H9 (cell line): Measurements from ENCODE around the gene WDR37. TPM values are rescaled to one million over a fixed set of nuclear protein-coding genes. Genes with fewer than 3 reads are reported as not detected.

ENCODE experiments used
- DNase-seq: peaks from one replicate; pipeline ENCODE4 v3.0.0-alpha.2; 2017
- H2AFZ ChIP-seq: one replicate; pipeline ENCODE4 v1.6.1; 2013; ENCODE audit warnings: mild to moderate bottlenecking, low read length, control low read depth, moderate library complexity
- H2AK5ac ChIP-seq: 2 replicates; pipeline ENCODE4 v1.6.1; 2013; ENCODE audit warnings: low read length, control low read depth, mixed read lengths; ENCODE audit not compliant: insufficient read length
- H2BK120ac ChIP-seq: one replicate; pipeline ENCODE4 v1.6.1; 2013; ENCODE audit warnings: low read depth, mild to moderate bottlenecking, low read length, control low read depth, inconsistent platforms; ENCODE audit not compliant: poor library complexity, severe bottlenecking
- H2BK12ac ChIP-seq: 2 replicates; pipeline ENCODE4 v1.6.1; 2013; ENCODE audit warnings: low read length, control low read depth, mixed read lengths, low read depth; ENCODE audit not compliant: insufficient read length
- H2BK15ac ChIP-seq: 2 replicates; pipeline ENCODE4 v1.6.1; 2013; ENCODE audit warnings: low read depth, low read length, control low read depth
- H2BK20ac ChIP-seq: one replicate; pipeline ENCODE4 v1.6.1; 2013; ENCODE audit warnings: low read depth, mild to moderate bottlenecking, low read length, control low read depth, inconsistent platforms; ENCODE audit not compliant: poor library complexity, severe bottlenecking
- H2BK5ac ChIP-seq: 2 replicates; pipeline ENCODE4 v1.6.1; 2013; ENCODE audit warnings: low read length, control low read depth, mixed read lengths; ENCODE audit not compliant: insufficient read length
- H3K14ac ChIP-seq: 2 replicates; pipeline ENCODE4 v1.6.1; 2013; ENCODE audit warnings: low read length, control low read depth; ENCODE audit not compliant: insufficient read depth
- H3K18ac ChIP-seq: 2 replicates; pipeline ENCODE4 v1.6.1; 2013; ENCODE audit warnings: low read depth, mild to moderate bottlenecking, mixed read lengths, low read length, control low read depth; ENCODE audit not compliant: insufficient read length
- H3K23ac ChIP-seq: 2 replicates; pipeline ENCODE4 v1.6.1; 2013; ENCODE audit warnings: low read length, control low read depth, mixed read lengths, low read depth; ENCODE audit not compliant: insufficient read length
- H3K23me2 ChIP-seq: 2 replicates; pipeline ENCODE4 v1.6.1; 2013; ENCODE audit warnings: low read depth, mild to moderate bottlenecking, mixed read lengths, low read length, control low read depth; ENCODE audit not compliant: insufficient read length, poor library complexity, severe bottlenecking
- H3K27ac ChIP-seq: 2 replicates; pipeline ENCODE4 v1.5.1; 2013; ENCODE audit warnings: low read length, control low read depth, mixed read lengths, low read depth; ENCODE audit not compliant: insufficient read length
- H3K27me3 ChIP-seq: 2 replicates; pipeline ENCODE4 v1.6.1; 2013; ENCODE audit warnings: low read length, control low read depth, inconsistent platforms; ENCODE audit not compliant: insufficient read depth
- H3K4ac ChIP-seq: 2 replicates; pipeline ENCODE4 v1.6.1; 2013; ENCODE audit warnings: low read depth, mild to moderate bottlenecking, control low read depth, inconsistent platforms, low read length, moderate library complexity
- H3K4me1 ChIP-seq: 2 replicates; pipeline ENCODE4 v1.6.1; 2013; ENCODE audit warnings: low read length, control low read depth, inconsistent platforms; ENCODE audit not compliant: insufficient read depth
- H3K4me2 ChIP-seq: 2 replicates; pipeline ENCODE4 v1.6.1; 2013; ENCODE audit warnings: low read length, control low read depth, mixed read lengths; ENCODE audit not compliant: insufficient read length, insufficient read depth
- H3K56ac ChIP-seq: 2 replicates; pipeline ENCODE4 v1.6.1; 2013; ENCODE audit warnings: low read depth, mild to moderate bottlenecking, mixed read lengths, low read length, control low read depth; ENCODE audit not compliant: insufficient read length
- H3K79me1 ChIP-seq: 2 replicates; pipeline ENCODE4 v1.6.1; 2013; ENCODE audit warnings: low read depth, mild to moderate bottlenecking, moderate library complexity, low read length, control low read depth, inconsistent platforms; ENCODE audit not compliant: insufficient read depth, poor library complexity, severe bottlenecking
- H3K79me2 ChIP-seq: 2 replicates; pipeline ENCODE4 v1.6.1; 2013; ENCODE audit warnings: low read length, control low read depth, inconsistent platforms; ENCODE audit not compliant: insufficient read depth
- H3K9ac ChIP-seq: 2 replicates; pipeline ENCODE4 v1.6.1; 2013; ENCODE audit warnings: low read length, control low read depth, mixed read lengths; ENCODE audit not compliant: insufficient read length; ENCODE audit errors: extremely low read depth
- H3K9me3 ChIP-seq: one replicate; pipeline ENCODE4 v1.6.1; 2013; ENCODE audit warnings: low read depth, low read length, inconsistent platforms; ENCODE audit not compliant: control insufficient read depth
- H3T11ph ChIP-seq: one replicate; pipeline ENCODE4 v1.6.1; 2013; ENCODE audit warnings: mild to moderate bottlenecking, low read length, control low read depth, inconsistent platforms
- H4K20me1 ChIP-seq: one replicate; pipeline ENCODE4 v1.6.1; 2013; ENCODE audit not compliant: control insufficient read depth, insufficient read length, insufficient read depth
- H4K5ac ChIP-seq: 2 replicates; pipeline ENCODE4 v1.6.1; 2013; ENCODE audit warnings: low read depth, mild to moderate bottlenecking, mixed read lengths, low read length, control low read depth; ENCODE audit not compliant: insufficient read length
- H4K8ac ChIP-seq: replicated peaks from 2 replicates; pipeline ENCODE4 v1.6.1; 2013; ENCODE audit warnings: low read length, control low read depth, mixed read lengths, low read depth; ENCODE audit not compliant: insufficient read length
- H4K91ac ChIP-seq: 2 replicates; pipeline ENCODE4 v1.6.1; 2013; ENCODE audit warnings: low read depth, mild to moderate bottlenecking, moderate library complexity, mixed read lengths, low read length, control low read depth; ENCODE audit not compliant: insufficient read length
- H3K27ac Mint-ChIP-seq, 3 experiments: 2 replicates in 2 of 3; 3 replicates in 1 of 3; pipeline ENCODE4 v1.8.0; 2020 to 2021; ENCODE audit warnings: mixed read lengths in 3 of 3, mild to moderate bottlenecking in 1 of 3, moderate library complexity in 1 of 3
- H3K27me3 Mint-ChIP-seq: 2 replicates; pipeline ENCODE4 v1.8.0; 2021; ENCODE audit warnings: low read depth, mild to moderate bottlenecking, moderate library complexity, mixed read lengths
- H3K36me3 Mint-ChIP-seq, 3 experiments: 2 replicates in 2 of 3; 3 replicates in 1 of 3; pipeline ENCODE4 v1.8.0; 2020 to 2021; ENCODE audit warnings: low read depth in 3 of 3, mixed read lengths in 3 of 3; ENCODE audit not compliant: insufficient read depth in 1 of 3
- H3K4me1 Mint-ChIP-seq, 2 experiments: 2 replicates each; pipeline ENCODE4 v1.8.0; 2020; ENCODE audit warnings: mixed read lengths in 2 of 2
- H3K4me3 Mint-ChIP-seq, 2 experiments: 2 replicates in 1 of 2; 3 replicates in 1 of 2; pipeline ENCODE4 v1.8.0; 2020 to 2021; ENCODE audit warnings: mild to moderate bottlenecking in 2 of 2, mixed read lengths in 2 of 2, moderate library complexity in 1 of 2
- H3K9me3 Mint-ChIP-seq, 2 experiments: 2 replicates in 1 of 2; 3 replicates in 1 of 2; pipeline ENCODE4 v1.8.0; 2020; ENCODE audit warnings: mild to moderate bottlenecking in 2 of 2, mixed read lengths in 2 of 2, moderate library complexity in 1 of 2
- WGBS: extraction: QIAGEN DNeasy Blood & Tissue Kit; methylation state at CpG from one replicate; pipeline ENCODE4 v1.1.7; 2013; ENCODE audit warnings: missing lambda C conversion rate, low lambda C conversion rate, mixed read lengths; ENCODE audit not compliant: insufficient read length; ENCODE audit errors: extremely low coverage; 5-methylcytosine and 5-hydroxymethylcytosine counted together
- total RNA-seq: library from RNA; stranded (reverse); gene quantifications from 2 replicates; pipeline ENCODE4 v1.2.1, GENCODE V29; 2021
- TF ChIP-seq, protein P1 (sequence below): fragments of 200-600 bp; sonication (generic); conservative IDR thresholded peaks from 3 replicates; pipeline ENCODE4 v1.8.0; 2021; ENCODE audit warnings: antibody characterized with exemption, mild to moderate bottlenecking

Gene WDR37
- total RNA-seq, 1 experiment from 2014 or later, result 13.1 TPM

DNA sequence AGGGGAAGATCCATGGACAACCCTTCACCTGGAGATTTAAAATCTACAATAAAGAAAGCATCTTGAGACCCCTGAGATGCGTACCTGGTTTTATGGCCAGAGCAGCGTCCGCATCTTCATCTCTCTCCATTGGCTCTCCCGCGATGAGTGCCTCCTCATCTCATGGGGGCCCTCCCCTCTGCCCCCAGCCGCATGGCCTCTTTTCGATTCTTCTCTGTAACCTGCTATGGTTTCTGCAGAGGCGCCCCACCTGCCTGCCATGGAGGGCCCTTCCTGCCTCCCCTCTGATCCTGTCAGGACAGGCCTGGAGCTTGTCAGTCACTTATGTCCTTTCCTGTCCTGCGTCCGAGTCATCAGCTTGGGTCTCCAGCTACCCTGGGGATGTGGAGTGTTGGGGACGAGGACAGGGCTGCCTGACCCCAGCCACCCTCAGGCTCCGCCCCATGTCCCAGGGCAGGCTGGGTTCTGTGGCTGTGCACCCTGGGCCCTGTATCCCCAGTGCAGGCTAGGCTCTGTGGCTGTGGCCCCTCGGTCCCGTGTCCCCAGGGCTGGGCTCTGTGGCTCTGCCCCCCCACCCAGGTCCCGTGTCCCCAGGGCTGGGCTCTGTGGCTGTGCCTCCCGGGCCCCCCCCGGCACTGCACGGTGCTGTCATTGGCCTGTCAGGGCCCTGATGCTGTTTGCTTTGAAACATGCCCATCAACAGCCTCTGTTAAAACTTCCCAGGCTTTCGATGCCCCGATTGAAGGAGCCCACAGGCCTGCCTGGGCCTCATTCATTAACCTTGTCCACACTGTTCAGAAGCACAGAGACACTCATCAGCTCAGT lies 99.8 kb downstream of the WDR37 start:
- no peaks in the 10 kb centered on the region for H3K36me3 Mint-ChIP-seq
- H3K27me3 Mint-ChIP-seq, result peaks cover 6% of the 10 kb centered on the region
- Histone ChIP-seq H2BK15ac (no peak overlapping the region), H2BK120ac (no peak overlapping the region), H3K4me1 (no peaks in the 10 kb centered on the region), H2BK12ac (no peak overlapping the region), H3K79me1 (no peaks in the 10 kb centered on the region), H3K23me2 (no peaks in the 10 kb centered on the region), H3K27ac (no peak overlapping the region), H4K20me1 (no peaks in the 10 kb centered on the region), H2BK5ac (no peak overlapping the region), H3K27me3 (no peaks in the 10 kb centered on the region), H2AFZ (no peak overlapping the region), H4K91ac (no peak overlapping the region), H3K56ac (no peak overlapping the region), H3K79me2 (no peaks in the 10 kb centered on the region), H4K8ac (no peak overlapping the region), H4K5ac (no peak overlapping the region), H3K4me2 (no peak overlapping the region), H3T11ph (no peak overlapping the region), H2BK20ac (no peak overlapping the region), H3K9ac (no peak overlapping the region), H3K14ac (peak overlapping the region; percentile 10; the same call in 1 of the 2 replicates), H3K18ac (no peak overlapping the region), H3K9me3 (no peaks in the 10 kb centered on the region), H2AK5ac (no peak overlapping the region), H3K4ac (no peak overlapping the region), H3K23ac (no peak overlapping the region)
- no peak for DNase-seq
- no peak overlapping the region for H3K27ac Mint-ChIP-seq
- no CpG with 5 or more reads among the region's 20 CpGs for WGBS
- H3K4me1 Mint-ChIP-seq, result peaks cover 4 to 5% of the 10 kb centered on the region in 2 experiments
- TF ChIP-seq, protein P1, sequence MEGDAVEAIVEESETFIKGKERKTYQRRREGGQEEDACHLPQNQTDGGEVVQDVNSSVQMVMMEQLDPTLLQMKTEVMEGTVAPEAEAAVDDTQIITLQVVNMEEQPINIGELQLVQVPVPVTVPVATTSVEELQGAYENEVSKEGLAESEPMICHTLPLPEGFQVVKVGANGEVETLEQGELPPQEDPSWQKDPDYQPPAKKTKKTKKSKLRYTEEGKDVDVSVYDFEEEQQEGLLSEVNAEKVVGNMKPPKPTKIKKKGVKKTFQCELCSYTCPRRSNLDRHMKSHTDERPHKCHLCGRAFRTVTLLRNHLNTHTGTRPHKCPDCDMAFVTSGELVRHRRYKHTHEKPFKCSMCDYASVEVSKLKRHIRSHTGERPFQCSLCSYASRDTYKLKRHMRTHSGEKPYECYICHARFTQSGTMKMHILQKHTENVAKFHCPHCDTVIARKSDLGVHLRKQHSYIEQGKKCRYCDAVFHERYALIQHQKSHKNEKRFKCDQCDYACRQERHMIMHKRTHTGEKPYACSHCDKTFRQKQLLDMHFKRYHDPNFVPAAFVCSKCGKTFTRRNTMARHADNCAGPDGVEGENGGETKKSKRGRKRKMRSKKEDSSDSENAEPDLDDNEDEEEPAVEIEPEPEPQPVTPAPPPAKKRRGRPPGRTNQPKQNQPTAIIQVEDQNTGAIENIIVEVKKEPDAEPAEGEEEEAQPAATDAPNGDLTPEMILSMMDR, result no peak
- no peaks in the 10 kb centered on the region for H3K9me3 Mint-ChIP-seq
- H3K4me3 Mint-ChIP-seq, result no peak overlapping the region
